Right ventricle myocardium superior (tissue), 1 donor: ENCODE data around the gene SYNGR2. TPM values are rescaled to one million over a fixed set of nuclear protein-coding genes. Genes with fewer than 3 reads are reported as not detected.

Experiments
- ATAC-seq: fragments of 200-7000 bp; cut with Tn5 transposase; one replicate; pipeline ENCODE4 v1.9.1; 2020; ENCODE audit warnings: mild to moderate bottlenecking; ENCODE audit not compliant: poor library complexity
- DNase-seq: peaks from one replicate; pipeline ENCODE4 v3.0.0-alpha.2; 2020
- intact Hi-C: fragments of 100-400 bp; cut with DNase I; formaldehyde crosslinking; loops from one replicate; pipeline ENCODE4 v1.11.2; 2022
- total RNA-seq: library from RNA; stranded (reverse); fragmentation: NEBNext Ultra II Directional; extraction: Animal tissue kit (Norgen Biotek cat#: 25700); gene quantifications from one replicate; pipeline ENCODE4 v1.2.1, GENCODE V29; 2021
- donor health status: DM: no; HTN: yes; CAD: no; lungs with severe emphysema.

Gene SYNGR2
- total RNA-seq, 1 donor from 2014 or later, result 99.8 TPM

- peak; percentile 95 for DNase-seq
- intact Hi-C loops, result no loop called here
- peak; percentile 80 for ATAC-seq
These were observed 28.0 kb upstream of the SYNGR2 start for GRCh38 chr17:78140169-78141051.

DNA sequence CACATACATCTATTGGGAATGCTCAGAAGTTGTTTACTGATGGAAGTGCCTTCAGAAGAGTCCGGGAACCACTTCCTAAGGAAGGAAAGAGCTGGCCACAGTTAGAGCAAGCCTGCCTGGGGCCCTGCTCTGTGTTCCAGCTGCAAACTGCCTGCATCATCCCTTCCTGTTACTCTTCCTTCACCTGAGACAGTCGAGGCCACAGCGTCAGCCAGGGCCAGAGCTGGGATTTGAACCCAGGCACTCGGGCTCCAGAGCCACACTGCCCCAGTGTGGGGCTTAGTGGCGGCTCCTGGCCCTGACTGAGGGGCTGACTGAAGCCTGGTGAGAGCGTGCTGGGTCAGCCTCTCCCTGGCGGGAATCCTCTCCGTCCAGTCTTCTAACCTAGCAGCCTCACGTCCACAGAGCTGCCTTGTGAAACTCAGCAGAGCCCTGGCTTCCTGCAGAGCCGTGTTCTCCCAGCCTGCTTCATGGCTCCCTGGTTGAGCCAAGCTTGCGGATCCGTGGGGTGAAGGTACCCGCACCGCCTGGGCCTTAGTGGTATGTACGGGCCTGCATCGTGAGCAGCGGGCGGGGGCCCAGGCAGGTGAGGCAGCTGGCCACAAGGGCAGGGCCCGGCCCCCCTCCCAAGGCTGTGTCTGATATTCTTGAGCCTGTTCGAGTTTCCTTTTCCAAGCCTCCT lies 26.8 kb upstream of the SYNGR2 start:
- intact Hi-C loops, result no loop called here
- DNase-seq, result no peak
- ATAC-seq, result no peak

DNA sequence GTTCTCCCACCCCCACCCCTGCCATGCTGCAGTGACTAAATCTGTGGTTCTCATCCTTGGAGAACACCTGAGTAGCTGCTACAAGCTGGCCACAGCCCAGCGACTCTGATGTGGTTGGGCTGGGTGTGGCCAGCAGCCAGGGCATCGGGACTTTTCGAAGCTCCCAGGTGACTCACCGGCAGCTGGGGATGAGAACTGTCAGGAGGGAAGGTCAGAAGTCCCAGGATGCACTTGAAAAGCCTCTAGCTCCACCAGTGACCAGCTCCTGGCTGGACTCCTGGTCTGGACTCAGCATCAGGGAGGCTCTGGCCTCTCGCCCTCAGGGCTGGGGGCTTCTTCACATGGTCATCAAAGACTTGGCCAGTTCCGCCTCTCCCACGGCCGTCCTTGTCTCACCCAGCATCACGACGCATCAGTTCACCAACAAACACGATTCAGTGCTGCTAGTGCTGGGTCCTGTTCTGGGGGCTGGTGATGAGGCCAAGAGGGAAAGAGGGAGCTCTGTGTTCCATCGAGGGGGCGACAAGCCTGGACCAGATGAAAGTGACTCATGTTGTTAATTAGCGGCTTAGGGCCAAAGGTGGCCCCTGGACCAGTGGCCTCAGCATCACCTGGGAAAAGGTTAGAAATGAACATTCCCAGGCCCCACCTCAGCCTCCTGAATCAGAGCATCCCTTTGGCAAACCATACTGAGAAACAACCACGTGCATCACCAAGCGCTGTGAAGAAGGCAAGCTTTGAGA lies 26.1 kb upstream of the SYNGR2 start:
- intact Hi-C loops, result no loop called here
- ATAC-seq, result no peak
- no peak for DNase-seq

DNA sequence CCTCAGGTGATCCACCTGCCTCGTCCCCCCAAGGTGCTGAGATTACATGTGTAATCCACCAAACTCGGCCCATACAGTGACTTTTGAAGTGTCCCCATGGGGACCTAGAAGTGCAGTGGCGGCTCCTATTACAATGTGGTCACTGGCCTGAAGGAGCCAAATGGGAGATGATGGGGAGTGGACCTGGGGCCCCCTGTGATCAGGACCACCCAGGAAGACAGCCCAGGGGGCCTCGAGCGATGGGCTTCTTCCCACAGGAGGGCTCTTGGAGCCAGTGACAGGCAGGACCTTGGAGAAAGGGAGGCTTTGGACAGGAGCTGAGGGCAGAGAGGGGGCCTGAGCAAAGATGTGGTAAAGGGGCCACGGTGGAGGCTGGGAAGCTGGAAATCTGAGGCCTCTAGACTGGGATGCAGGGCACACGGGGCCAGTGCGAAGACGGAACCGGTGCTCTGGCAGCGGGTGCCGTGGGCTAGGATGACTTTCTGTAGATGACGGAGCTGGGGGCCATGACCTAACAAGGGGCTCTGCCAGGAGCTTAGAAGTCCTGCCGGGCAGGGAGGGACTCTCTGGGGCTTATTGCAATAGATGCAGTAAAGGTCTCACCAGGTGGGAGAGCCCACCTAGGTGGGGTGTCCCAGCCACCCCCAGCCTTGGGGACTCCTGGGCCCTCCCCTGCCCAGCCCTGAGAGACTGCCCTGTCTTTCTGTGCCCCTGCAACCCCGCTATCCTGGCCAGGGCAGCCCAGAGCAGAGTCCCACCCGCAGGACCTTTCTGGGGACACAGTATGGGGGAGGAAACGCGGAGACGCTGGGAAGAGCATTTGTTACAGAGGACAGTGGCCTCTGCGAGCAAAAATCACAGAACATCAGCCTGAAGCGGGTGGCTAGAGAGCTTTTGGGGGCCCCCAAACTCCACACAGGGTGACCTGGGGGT lies 24.9 kb upstream of the SYNGR2 start:
- DNase-seq (no peak), ATAC-seq (no peak)
- intact Hi-C loops, result no loop called here

DNA sequence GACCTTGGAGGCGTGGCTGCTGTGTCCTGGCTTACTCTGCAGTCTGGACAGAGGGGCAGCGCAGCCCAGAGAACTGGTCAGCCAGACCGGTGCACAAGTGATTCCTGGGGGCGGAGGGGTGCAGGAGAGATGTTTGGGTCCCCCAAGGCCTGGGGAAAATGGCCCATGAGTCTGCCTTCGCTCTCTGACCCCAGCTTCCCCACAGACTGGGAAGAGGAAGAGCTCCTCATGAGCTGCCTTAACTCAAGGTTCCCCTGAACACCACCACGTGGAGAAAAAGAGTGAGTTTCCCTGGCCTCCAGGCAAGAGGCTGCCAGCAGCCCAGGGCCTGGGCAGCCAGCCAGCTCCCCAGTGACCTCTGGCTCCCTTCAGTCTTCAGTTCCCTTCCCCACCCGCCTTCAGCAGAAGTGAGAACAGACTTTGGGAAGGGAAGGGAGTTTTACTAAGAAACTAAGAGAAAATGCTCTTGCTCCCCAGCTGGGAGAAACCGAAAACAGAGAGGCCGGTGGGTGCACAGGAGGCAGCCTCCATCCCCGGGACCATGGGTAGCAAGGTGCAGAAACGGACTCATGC lies 24.1 kb upstream of the SYNGR2 start:
- ATAC-seq, result peak; percentile 85
- intact Hi-C loops, result no loop called here
- DNase-seq, result peak; percentile 94

DNA sequence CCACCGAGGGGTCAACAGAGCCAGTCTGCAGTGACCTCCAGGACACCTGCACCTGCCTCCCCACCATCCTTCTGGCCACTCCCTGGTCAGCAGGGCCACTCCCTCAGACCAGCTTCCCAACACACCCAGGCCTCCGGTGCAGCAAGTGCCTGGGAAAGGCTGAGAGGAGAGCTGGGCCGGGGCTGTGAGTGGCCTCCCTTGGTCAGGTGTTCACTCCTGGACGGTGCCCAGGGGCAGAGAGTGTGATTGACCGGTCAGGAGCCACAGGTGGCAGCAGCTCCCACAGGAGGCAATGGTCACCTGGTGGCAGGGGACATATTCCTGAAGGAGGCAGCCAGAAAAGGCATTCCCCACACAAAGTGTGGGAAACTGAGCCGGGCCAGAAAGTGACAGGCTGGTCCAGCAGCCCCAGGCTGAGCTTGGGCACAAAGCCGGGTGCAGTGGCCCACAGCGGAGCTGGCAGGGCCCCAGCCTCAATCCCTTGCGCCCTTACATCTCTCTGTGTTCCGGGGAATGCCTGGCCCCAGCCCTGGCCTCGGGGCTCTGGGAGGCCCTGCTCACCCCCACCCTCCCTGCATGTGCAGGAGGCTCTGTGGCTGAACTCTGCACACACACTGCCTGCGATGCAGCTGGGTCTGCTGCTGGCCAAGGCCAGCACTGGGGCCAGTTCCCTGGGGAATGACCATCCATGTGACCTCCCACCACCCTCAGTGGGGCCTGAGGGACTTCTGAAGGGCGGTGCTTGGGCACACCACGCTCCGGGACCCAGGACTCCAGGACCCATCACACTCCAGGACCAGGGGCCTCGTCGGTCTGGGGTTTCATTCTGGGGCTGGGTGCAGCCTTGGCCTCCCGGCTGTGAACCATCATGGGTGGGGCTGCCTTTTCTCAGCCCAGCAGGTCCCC lies 23.4 kb upstream of the SYNGR2 start:
- peak; percentile 50 for ATAC-seq
- intact Hi-C loops, result no loop called here
- peak; percentile 72 for DNase-seq

- no peak for DNase-seq
- intact Hi-C loops, result no loop called here
- no peak for ATAC-seq
These were observed 21.9 kb upstream of the SYNGR2 start for GRCh38 chr17:78146471-78146869.

DNA sequence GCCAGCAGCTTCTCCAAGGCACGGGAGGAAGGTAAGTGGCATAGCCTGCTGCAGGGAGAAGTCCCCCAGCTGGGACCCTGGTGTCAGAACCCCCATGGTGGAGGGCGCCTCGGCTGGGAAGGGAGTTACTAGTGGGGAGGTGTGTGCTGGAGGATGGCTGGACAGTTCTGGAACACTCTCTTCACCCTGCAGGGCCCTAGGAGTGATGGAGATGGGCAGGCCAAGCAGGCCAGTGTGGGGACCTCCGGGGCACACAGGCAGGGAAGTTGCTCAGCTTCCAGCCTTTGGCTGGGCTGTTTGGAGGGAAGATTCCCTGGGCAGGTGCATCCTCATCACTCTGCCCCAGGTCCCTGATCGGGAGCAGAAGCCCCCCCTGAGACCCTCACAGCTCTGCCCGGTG lies 21.5 kb upstream of the SYNGR2 start:
- intact Hi-C loops, result no loop called here
- DNase-seq (no peak), ATAC-seq (no peak)

- ATAC-seq (no peak), DNase-seq (no peak)
- intact Hi-C loops, result no loop called here
These were observed 20.9 kb upstream of the SYNGR2 start for GRCh38 chr17:78147315-78147998.

- DNase-seq (no peak), ATAC-seq (no peak)
- intact Hi-C loops, result no loop called here
These were observed 19.9 kb upstream of the SYNGR2 start for GRCh38 chr17:78148286-78149016.

DNA sequence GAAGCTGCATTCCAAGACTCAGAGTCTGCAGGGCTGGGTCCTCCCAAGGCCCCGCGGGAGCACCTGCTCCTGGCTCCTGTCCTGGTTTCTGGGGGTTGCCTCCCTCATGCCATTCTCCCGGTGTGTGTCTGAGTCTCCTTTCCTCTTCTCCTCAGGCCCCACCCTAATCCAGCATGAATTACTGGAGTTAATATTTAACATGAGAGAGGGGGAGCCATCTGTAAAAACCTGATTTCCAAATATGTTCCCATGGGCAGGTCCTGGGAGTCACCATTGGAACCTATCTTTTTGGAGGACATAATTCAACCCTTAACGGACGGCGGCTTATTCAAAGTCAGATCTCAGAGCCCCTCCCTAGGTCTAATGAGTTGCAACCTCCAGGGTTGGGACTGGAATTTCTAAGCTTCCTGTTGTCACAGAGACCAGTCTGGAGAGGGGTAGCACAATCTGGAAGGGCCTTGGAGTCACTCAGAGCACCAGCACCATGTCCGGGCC lies 16.8 kb upstream of the SYNGR2 start:
- intact Hi-C loops, result no loop called here
- no peak for DNase-seq
- peak; percentile 25 for ATAC-seq

- intact Hi-C loops, result no loop called here
- DNase-seq (no peak), ATAC-seq (no peak)
These were observed 13.2 kb upstream of the SYNGR2 start for GRCh38 chr17:78154903-78155811.

GRCh38 chr17:78159575-78160158 lies 8.7 kb upstream of the SYNGR2 start:
- DNase-seq (no peak), ATAC-seq (no peak)
- intact Hi-C loops, result no loop called here

GRCh38 chr17:78163881-78164747 lies 4.3 kb upstream of the SYNGR2 start:
- intact Hi-C loops, result no loop called here
- no peak for ATAC-seq
- no peak for DNase-seq
